ENCODE measurements around the gene SEMA5B. TPM values are rescaled to one million over a fixed set of nuclear protein-coding genes. Genes with fewer than 3 reads are reported as not detected.

Gene SEMA5B
- polyA plus RNA-seq (2013, experiment 1 of 2): 19.4 TPM
- 18.9 TPM for polyA plus RNA-seq (2013, experiment 2 of 2)

- Histone ChIP-seq H3K79me1 (ENCODE audit: low read depth, low read length) (peaks cover 3% of the 10 kb centered on the region), H3K14ac (ENCODE audit: low read length) (peak within 1 kb of the TSS; percentile 86), H3K9ac (ENCODE audit: low read depth, low read length, poor library complexity) (peak within 1 kb of the TSS; percentile 95), H2AFZ (ENCODE audit: low read length) (peak within 1 kb of the TSS; percentile 88), H2AK5ac (ENCODE audit: low read depth, low read length) (peak within 1 kb of the TSS; percentile 25), H3K36me3 (replicated peaks in 1 of 2; ENCODE audit: control insufficient read depth in 2 of 2, insufficient read depth in 2 of 2, low read length in 2 of 2) (peaks cover 0 to 35% of the 10 kb centered on the region in 2 donors), H3K4me1 (ENCODE audit: control insufficient read depth in 2 of 2, insufficient read depth in 1 of 2, low read depth in 1 of 2, low read length in 2 of 2) (peaks cover 20 to 28% of the 10 kb centered on the region in 2 donors), H3K9me3 (replicated peaks in 1 of 2; ENCODE audit: control insufficient read depth in 2 of 2, insufficient read depth in 1 of 2, low read depth in 1 of 2, low read length in 2 of 2) (peaks cover 0 to 30% of the 10 kb centered on the region in 2 donors), H4K91ac (ENCODE audit: low read depth, low read length, poor library complexity) (peak within 1 kb of the TSS; percentile 26), H3K27me3 (ENCODE audit: control insufficient read depth in 3 of 3, insufficient read depth in 3 of 3, low read depth in 1 of 3, low read length in 3 of 3) (no peaks in the 10 kb centered on the region), H2BK15ac (ENCODE audit: low read length) (peak within 1 kb of the TSS; percentile 68), H4K8ac (ENCODE audit: low read depth, low read length) (no peak within 1 kb of the TSS), H2BK12ac (ENCODE audit: low read length) (peak within 1 kb of the TSS; percentile 63), H3K4me2 (ENCODE audit: insufficient read depth, low read length, poor library complexity, severe bottlenecking) (peak within 1 kb of the TSS; percentile 100), H3K4ac (ENCODE audit: low read length) (no peak within 1 kb of the TSS), H3K23ac (ENCODE audit: low read depth, low read length, poor library complexity) (peak within 1 kb of the TSS; percentile 82), H3K4me3 (ENCODE audit: low read length in 2 of 2) (peak within 1 kb of the TSS; percentile 87 to 93), H2BK120ac (ENCODE audit: low read depth, low read length) (peak within 1 kb of the TSS; percentile 27), H3K27ac (replicated peaks; ENCODE audit: low read length) (peak within 1 kb of the TSS; percentile 14), H3K18ac (ENCODE audit: low read length) (peak within 1 kb of the TSS; percentile 96), H2BK5ac (ENCODE audit: low read length) (peak within 1 kb of the TSS; percentile 33)
- WGBS, 2 donors (ENCODE audit: extremely low coverage in 2 of 2, insufficient read length in 2 of 2, insufficient replicate concordance in 1 of 2): no CpG with 5 or more reads among the region's 94 CpGs
- DNase-seq (ENCODE audit: low spot score): peak; percentile 85
Measured at GRCh38 chr3:123027292-123028232, at the start of gene SEMA5B. TSS of gene SEMA5B (minus strand) at chr3:123027763. CDS start at chr3:122961263, 66,500 bp downstream.

GRCh38 chr3:123076496-123077418 lies 49.2 kb upstream of the SEMA5B start:
- Histone ChIP-seq H3K36me3 (replicated peaks in 1 of 2; ENCODE audit: control insufficient read depth in 2 of 2, insufficient read depth in 2 of 2, low read length in 2 of 2) (no peaks in the 10 kb centered on the region), H2BK12ac (ENCODE audit: low read length) (no peak overlapping the region), H3K79me1 (ENCODE audit: low read depth, low read length) (no peaks in the 10 kb centered on the region), H2AK5ac (ENCODE audit: low read depth, low read length) (no peak overlapping the region), H2BK5ac (ENCODE audit: low read length) (no peak overlapping the region), H3K4me1 (ENCODE audit: control insufficient read depth in 2 of 2, insufficient read depth in 1 of 2, low read depth in 1 of 2, low read length in 2 of 2) (peaks cover 2 to 3% of the 10 kb centered on the region in 2 donors), H2AFZ (ENCODE audit: low read length) (no peak overlapping the region), H3K18ac (ENCODE audit: low read length) (no peak overlapping the region), H3K9ac (ENCODE audit: low read depth, low read length, poor library complexity) (no peak overlapping the region), H3K4me3 (ENCODE audit: low read length in 2 of 2) (no peak overlapping the region), H2BK15ac (ENCODE audit: low read length) (no peak overlapping the region), H3K27me3 (ENCODE audit: control insufficient read depth in 3 of 3, insufficient read depth in 3 of 3, low read depth in 1 of 3, low read length in 3 of 3) (no peaks in the 10 kb centered on the region), H3K4me2 (ENCODE audit: insufficient read depth, low read length, poor library complexity, severe bottlenecking) (no peak overlapping the region), H3K4ac (ENCODE audit: low read length) (no peak overlapping the region), H3K23ac (ENCODE audit: low read depth, low read length, poor library complexity) (no peak overlapping the region), H2BK120ac (ENCODE audit: low read depth, low read length) (no peak overlapping the region), H4K91ac (ENCODE audit: low read depth, low read length, poor library complexity) (no peak overlapping the region), H3K27ac (replicated peaks; ENCODE audit: low read length) (no peak overlapping the region), H3K9me3 (replicated peaks in 1 of 2; ENCODE audit: control insufficient read depth in 2 of 2, insufficient read depth in 1 of 2, low read depth in 1 of 2, low read length in 2 of 2) (no peaks in the 10 kb centered on the region), H4K8ac (ENCODE audit: low read depth, low read length) (no peak overlapping the region), H3K14ac (ENCODE audit: low read length) (no peak overlapping the region)
- no CpG with 5 or more reads among the region's 6 CpGs for WGBS, 2 donors (ENCODE audit: extremely low coverage in 2 of 2, insufficient read length in 2 of 2, insufficient replicate concordance in 1 of 2)
- no peak for DNase-seq (ENCODE audit: low spot score)

- H3K9ac ChIP-seq (ENCODE audit: low read depth, low read length, poor library complexity): no peak overlapping the region
- H3K4me2 ChIP-seq (ENCODE audit: insufficient read depth, low read length, poor library complexity, severe bottlenecking): no peak overlapping the region
- no peak overlapping the region for H3K18ac ChIP-seq (ENCODE audit: low read length)
- no peak overlapping the region for H4K91ac ChIP-seq (ENCODE audit: low read depth, low read length, poor library complexity)
- no peak overlapping the region for H2BK12ac ChIP-seq (ENCODE audit: low read length)
- H3K79me1 ChIP-seq (ENCODE audit: low read depth, low read length): no peaks in the 10 kb centered on the region
- H4K8ac ChIP-seq (ENCODE audit: low read depth, low read length): no peak overlapping the region
- no peak overlapping the region for H2BK15ac ChIP-seq (ENCODE audit: low read length)
- H3K27me3 ChIP-seq (ENCODE audit: control insufficient read depth in 3 of 3, insufficient read depth in 3 of 3, low read depth in 1 of 3, low read length in 3 of 3): no peaks in the 10 kb centered on the region
- no peak overlapping the region for H3K14ac ChIP-seq (ENCODE audit: low read length)
- H3K36me3 ChIP-seq (replicated peaks in 1 of 2; ENCODE audit: control insufficient read depth in 2 of 2, insufficient read depth in 2 of 2, low read length in 2 of 2): no peaks in the 10 kb centered on the region
- H3K27ac ChIP-seq (replicated peaks; ENCODE audit: low read length): no peak overlapping the region
- H2BK120ac ChIP-seq (ENCODE audit: low read depth, low read length): no peak overlapping the region
- no peak for DNase-seq (ENCODE audit: low spot score)
- H3K4ac ChIP-seq (ENCODE audit: low read length): no peak overlapping the region
- no peak overlapping the region for H2BK5ac ChIP-seq (ENCODE audit: low read length)
- H3K4me3 ChIP-seq (ENCODE audit: low read length in 2 of 2): no peak overlapping the region
- H3K23ac ChIP-seq (ENCODE audit: low read depth, low read length, poor library complexity): no peak overlapping the region
- H2AFZ ChIP-seq (ENCODE audit: low read length): no peak overlapping the region
- H3K4me1 ChIP-seq (ENCODE audit: control insufficient read depth in 2 of 2, insufficient read depth in 1 of 2, low read depth in 1 of 2, low read length in 2 of 2): peaks cover 2 to 3% of the 10 kb centered on the region in 2 donors
- H3K9me3 ChIP-seq (replicated peaks in 1 of 2; ENCODE audit: control insufficient read depth in 2 of 2, insufficient read depth in 1 of 2, low read depth in 1 of 2, low read length in 2 of 2): no peaks in the 10 kb centered on the region
- no CpG with 5 or more reads among the region's 4 CpGs for WGBS, 2 donors (ENCODE audit: extremely low coverage in 2 of 2, insufficient read length in 2 of 2, insufficient replicate concordance in 1 of 2)
- no peak overlapping the region for H2AK5ac ChIP-seq (ENCODE audit: low read depth, low read length)
Measured at GRCh38 chr3:123076112-123076495, 48.5 kb upstream of the SEMA5B start.

All from neuronal stem cell (in vitro differentiated cells).